Activated T-helper 17 cell treated with anti-CD3 and anti-CD28 coated beads, Interleukin-2, amount 50 U/mL, for 72 hours (primary cell): ENCODE results near the gene ZBTB48. TPM values are rescaled to one million over a fixed set of nuclear protein-coding genes. Genes with fewer than 3 reads are reported as not detected.

Experiments
- ATAC-seq: fragments of 150-1000 bp; cut with Tn5 transposase; replicated peaks from 2 replicates; pipeline ENCODE4 v1.10.0; 2021; ENCODE audit warnings: mild to moderate bottlenecking, moderate library complexity
- H3K27ac Mint-ChIP-seq: one replicate; pipeline ENCODE4 v1.8.0; 2022; ENCODE audit warnings: mixed read lengths
- H3K27me3 Mint-ChIP-seq: one replicate; pipeline ENCODE4 v1.8.0; 2022; ENCODE audit warnings: mixed read lengths
- H3K36me3 Mint-ChIP-seq: one replicate; pipeline ENCODE4 v1.8.0; 2022; ENCODE audit warnings: low read depth, mild to moderate bottlenecking, mixed read lengths
- H3K4me1 Mint-ChIP-seq: one replicate; pipeline ENCODE4 v1.8.0; 2022; ENCODE audit warnings: mixed read lengths
- H3K4me3 Mint-ChIP-seq: one replicate; pipeline ENCODE4 v1.8.0; 2022; ENCODE audit warnings: mild to moderate bottlenecking, mixed read lengths
- H3K9me3 Mint-ChIP-seq: one replicate; pipeline ENCODE4 v1.8.0; 2022; ENCODE audit warnings: mixed read lengths
- total RNA-seq, 2 donors: library from RNA; stranded (reverse); gene quantifications; one replicate each; pipeline ENCODE4 v1.2.3, GENCODE V29; 2022

The ZBTB48 gene
- total RNA-seq: 10 to 100 TPM; 22.0 to 28.5 TPM

DNA sequence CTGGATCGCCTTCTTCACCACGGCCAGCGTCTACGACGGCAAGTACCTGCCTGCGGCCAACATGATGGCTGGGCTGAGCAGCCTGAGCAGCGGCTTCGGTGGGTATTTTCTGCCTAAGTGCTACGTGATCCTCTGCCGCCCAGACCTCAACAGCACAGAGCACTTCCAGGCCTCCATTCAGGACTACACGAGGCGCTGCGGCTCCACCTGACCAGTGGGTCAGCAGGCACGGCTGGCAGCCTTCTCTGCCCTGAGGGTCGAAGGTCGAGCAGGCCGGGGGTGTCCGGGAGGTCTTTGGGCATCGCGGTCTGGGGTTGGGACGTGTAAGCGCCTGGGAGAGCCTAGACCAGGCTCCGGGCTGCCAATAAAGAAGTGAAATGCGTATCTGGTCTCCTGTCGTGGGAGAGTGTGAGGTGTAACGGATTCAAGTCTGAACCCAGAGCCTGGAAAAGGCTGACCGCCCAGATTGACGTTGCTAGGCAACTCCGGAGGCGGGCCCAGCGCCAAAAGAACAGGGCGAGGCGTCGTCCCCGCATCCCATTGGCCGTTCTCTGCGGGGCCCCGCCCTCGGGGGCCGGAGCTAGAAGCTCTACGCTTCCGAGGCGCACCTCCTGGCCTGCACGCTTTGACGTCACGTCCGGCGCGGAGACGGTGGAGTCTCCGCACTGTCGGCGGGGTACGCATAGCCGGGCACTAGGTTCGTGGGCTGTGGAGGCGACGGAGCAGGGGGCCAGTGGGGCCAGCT is at the start of gene ZBTB48:
ZBTB48 (plus strand) TSS at position 621 of the 745 bp plus-strand sequence. CDS start 616 bp downstream, outside the sequence.
- Mint-ChIP-seq H3K4me1 (peaks cover 10% of the 10 kb centered on the region), H3K36me3 (no peaks in the 10 kb centered on the region), H3K4me3 (peak within 1 kb of the TSS; percentile 91), H3K27ac (peak within 1 kb of the TSS; percentile 95), H3K27me3 (no peaks in the 10 kb centered on the region), H3K9me3 (no peaks in the 10 kb centered on the region)
- peak; percentile 99 for ATAC-seq

DNA sequence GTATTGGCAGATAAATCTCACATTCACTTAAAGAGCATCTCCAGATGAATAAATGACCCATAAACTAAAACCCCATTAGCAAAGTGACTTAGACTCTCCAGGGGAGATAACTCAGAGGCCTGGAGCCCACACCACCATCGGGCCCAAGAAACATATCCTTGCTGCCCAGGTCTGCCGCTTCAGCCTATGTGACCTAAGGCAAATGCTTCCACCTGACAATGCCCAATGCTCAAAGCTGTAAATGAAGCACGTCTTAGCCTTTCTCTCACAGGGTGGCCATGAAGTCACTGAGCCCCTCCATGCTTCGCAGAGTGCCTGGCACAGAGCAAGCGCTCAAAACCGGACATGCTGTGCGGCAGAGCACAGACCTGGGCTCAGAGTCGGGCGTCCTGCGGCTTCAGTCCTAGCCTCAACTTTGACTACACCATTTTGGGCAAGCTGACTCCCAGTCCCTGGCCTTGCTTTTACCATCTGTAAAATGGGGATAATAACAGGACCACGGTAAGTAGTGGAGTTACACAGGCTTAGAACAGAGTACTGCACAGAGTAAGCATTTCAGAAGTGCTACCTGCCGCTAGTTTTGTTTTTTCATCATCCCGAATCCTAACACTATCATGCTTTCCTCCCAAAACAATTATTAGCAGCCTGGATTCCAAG is 49.2 kb upstream of the ZBTB48 start:
- Mint-ChIP-seq H3K4me1 (peaks cover 4% of the 10 kb centered on the region), H3K27ac (no peak overlapping the region), H3K4me3 (no peak overlapping the region), H3K9me3 (no peaks in the 10 kb centered on the region), H3K36me3 (peaks cover 92% of the 10 kb centered on the region), H3K27me3 (no peaks in the 10 kb centered on the region)
- no peak for ATAC-seq

DNA sequence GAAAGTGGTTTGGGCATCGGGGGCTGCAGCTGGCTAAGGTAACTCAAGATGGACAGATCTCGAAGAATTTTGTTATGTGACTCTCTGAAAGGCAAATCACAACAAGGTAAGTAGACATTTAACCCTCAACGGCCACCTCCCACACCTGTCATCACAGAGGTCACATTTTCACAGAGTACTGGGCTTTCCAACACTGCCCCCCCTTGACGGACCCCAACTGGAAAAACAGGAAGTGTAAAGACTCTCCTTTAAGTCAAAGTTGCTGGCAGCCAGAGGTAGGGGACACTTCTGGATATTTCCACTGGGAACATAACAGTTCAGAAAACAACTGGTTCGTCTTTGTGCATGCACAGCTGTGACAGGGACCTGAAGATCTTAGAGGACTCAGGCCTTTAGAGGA is 47.8 kb upstream of the ZBTB48 start:
- Mint-ChIP-seq H3K27ac (no peak overlapping the region), H3K4me1 (peaks cover 4% of the 10 kb centered on the region), H3K27me3 (no peaks in the 10 kb centered on the region), H3K36me3 (peaks cover 92% of the 10 kb centered on the region), H3K9me3 (no peaks in the 10 kb centered on the region), H3K4me3 (no peak overlapping the region)
- no peak for ATAC-seq

DNA sequence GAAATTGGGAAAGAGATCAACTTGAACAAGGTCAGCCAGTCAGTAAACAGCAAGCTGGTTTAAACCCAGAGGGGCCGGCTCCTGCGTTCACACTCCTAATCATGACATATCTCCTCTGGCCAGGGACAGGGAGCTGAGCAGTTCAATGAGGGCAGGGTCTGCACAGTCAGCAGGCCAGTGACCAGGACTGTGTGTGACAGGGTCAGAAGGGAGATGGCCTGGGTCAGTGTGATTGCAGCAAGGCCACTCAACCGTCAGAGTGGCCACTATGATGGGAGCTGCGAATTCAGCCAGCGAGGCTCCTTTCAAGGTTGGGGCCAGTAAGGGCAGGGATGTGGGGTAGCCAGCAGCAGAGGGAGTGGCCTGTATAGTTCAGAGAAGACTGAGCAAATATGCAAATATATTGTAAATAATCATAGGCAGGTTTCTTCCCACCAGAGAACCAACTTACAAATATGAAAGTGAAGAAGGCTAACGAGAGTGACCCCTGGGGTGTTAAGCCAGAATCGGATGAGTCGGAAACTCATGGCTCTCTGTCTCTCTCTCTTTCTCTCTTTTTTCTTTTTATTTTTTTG is 45.5 kb upstream of the ZBTB48 start:
- no peak overlapping the region for H3K27ac Mint-ChIP-seq
- no peak overlapping the region for H3K4me3 Mint-ChIP-seq
- H3K36me3 Mint-ChIP-seq: peaks cover 91% of the 10 kb centered on the region
- H3K9me3 Mint-ChIP-seq: no peaks in the 10 kb centered on the region
- no peaks in the 10 kb centered on the region for H3K27me3 Mint-ChIP-seq
- H3K4me1 Mint-ChIP-seq: peaks cover 4% of the 10 kb centered on the region
- no peak for ATAC-seq

DNA sequence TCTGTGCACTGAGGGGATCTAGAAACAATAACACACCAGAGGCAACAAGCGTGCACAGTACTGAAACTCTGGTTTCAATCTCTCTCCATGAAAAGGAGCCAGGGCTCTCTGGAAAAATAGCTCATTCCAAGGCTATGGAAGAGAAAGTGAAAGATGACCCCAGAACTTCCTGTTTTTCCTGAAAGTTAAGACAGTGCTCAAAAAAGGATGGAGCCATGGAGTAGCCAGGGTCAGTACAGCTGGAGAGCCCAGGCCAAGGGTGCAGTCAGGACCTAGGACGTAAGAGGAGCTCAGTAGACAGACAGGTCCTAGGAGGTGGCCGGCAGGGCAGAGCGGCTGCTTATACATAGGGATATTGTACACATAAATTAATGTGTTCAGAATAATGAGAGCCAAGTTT is 44.6 kb upstream of the ZBTB48 start:
- no peaks in the 10 kb centered on the region for H3K27me3 Mint-ChIP-seq

DNA sequence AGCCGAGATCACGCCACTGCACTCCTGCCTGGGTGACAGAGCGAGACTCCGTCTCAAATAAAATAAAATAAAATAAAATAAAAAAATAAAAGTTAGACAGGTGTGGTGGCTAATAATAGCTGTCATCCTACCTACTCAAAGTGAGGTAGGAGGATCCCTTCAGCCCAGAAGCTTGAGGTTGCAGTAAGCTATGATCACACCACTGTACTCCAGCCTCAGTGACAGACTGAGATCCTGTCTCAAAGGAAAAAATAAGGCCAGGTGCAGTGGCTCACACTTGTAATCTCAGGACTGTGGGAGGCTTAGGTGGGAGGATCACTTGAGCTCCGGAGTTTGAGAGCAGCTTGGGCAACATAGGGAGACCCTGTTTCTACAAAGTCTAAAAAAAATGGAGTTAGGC is 43.5 kb upstream of the ZBTB48 start:
- ATAC-seq: no peak
- no peaks in the 10 kb centered on the region for H3K9me3 Mint-ChIP-seq
- no peaks in the 10 kb centered on the region for H3K27me3 Mint-ChIP-seq
- H3K27ac Mint-ChIP-seq: no peak overlapping the region
- H3K4me3 Mint-ChIP-seq: no peak overlapping the region
- peaks cover 4% of the 10 kb centered on the region for H3K4me1 Mint-ChIP-seq
- peaks cover 94% of the 10 kb centered on the region for H3K36me3 Mint-ChIP-seq

More for the DNA sequence above, 44.6 kb upstream of the ZBTB48 start:
- H3K4me3 Mint-ChIP-seq: no peak overlapping the region
- ATAC-seq: no peak
- no peaks in the 10 kb centered on the region for H3K9me3 Mint-ChIP-seq
- H3K36me3 Mint-ChIP-seq: peaks cover 94% of the 10 kb centered on the region
- H3K4me1 Mint-ChIP-seq: peaks cover 4% of the 10 kb centered on the region
- peak overlapping the region; percentile 57 for H3K27ac Mint-ChIP-seq

DNA sequence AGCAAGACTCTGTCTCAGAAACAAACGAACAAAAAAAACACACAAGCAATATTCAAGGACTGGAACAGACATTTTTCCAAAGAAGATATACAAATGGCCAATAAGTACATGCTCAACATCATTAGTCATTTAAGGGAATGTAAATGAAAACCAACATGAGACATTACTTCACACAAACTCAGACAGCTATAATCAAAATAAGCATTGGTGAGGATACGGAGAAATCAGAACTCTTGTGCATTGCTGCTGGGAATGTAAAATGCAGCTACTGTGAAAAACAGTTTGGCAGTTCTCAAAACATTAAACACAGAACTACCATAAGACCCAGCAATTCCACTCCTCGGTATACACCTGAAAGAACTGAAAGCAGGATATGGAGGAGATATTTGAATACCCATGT is 40.8 kb upstream of the ZBTB48 start:
- Mint-ChIP-seq H3K4me1 (peaks cover 4% of the 10 kb centered on the region), H3K27ac (no peak overlapping the region), H3K27me3 (no peaks in the 10 kb centered on the region), H3K4me3 (no peak overlapping the region), H3K9me3 (no peaks in the 10 kb centered on the region), H3K36me3 (peaks cover 95% of the 10 kb centered on the region)
- no peak for ATAC-seq

DNA sequence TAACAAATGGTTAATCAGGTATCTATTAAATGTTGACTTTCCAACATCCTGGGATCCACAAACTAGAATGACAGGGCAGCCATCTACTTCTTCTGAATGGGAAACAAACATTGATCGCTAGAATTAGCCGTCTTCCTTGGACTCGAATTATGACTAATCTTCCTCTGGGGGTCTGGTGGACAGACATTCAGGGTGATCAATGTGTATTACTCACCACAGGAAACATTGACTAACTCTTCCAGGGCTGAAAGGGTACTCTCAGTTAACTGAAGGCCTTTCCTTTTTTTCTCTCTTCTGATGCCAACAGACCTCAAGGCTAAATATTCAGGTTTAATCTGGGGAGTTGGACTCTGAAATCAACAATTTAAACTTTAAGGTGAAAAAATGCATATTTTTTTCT is 35.0 kb upstream of the ZBTB48 start:
- no peaks in the 10 kb centered on the region for H3K27me3 Mint-ChIP-seq
- H3K27ac Mint-ChIP-seq: peak overlapping the region; percentile 59
- H3K9me3 Mint-ChIP-seq: no peaks in the 10 kb centered on the region
- ATAC-seq: peak; percentile 92
- peak overlapping the region; percentile 54 for H3K4me3 Mint-ChIP-seq
- peaks cover 29% of the 10 kb centered on the region for H3K4me1 Mint-ChIP-seq
- peaks cover 97% of the 10 kb centered on the region for H3K36me3 Mint-ChIP-seq

DNA sequence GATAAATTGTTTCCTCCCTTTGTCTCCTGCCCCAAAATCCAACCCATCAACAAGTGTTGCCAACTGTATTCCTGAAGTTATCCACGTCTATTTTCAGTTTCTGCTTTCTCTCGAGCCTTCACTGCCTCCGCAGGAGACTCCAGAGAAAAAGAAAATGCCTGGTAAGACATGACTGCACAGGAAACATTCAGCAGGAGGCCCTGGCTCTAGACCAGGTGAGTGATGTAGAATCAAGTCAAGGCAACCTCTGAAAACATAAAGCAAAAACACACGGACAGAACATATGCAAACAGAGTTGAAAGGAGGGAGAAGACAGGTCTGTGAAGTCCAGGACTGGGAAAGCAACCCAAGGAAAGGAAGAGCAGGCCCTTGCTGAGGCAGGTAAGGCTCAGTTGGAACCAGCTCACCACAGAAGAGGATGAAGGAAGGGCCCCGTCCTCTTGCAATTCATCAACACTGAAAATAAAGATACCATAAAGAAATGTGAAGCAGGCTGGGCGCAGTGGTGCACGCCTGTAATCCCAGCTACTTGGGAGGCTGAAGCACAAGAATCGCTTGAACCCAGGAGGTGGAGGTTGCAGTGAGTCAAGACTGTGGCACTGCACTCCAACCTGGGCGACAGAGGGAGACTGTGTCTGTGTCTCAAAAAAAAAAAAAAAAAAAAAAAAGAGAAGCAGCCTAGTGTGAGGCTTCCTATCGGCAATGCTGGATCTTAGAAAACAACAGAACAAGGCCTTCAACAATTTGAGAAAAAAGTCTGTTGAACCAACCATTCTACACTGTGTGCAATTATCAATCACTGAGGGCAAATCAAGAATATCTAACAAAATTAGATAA is 34.3 kb upstream of the ZBTB48 start:
- peak; percentile 53 for ATAC-seq
- no peaks in the 10 kb centered on the region for H3K9me3 Mint-ChIP-seq
- peaks cover 29% of the 10 kb centered on the region for H3K4me1 Mint-ChIP-seq
- H3K4me3 Mint-ChIP-seq: peak overlapping the region; percentile 54
- H3K27me3 Mint-ChIP-seq: no peaks in the 10 kb centered on the region
- H3K27ac Mint-ChIP-seq: peak overlapping the region; percentile 59
- peaks cover 99% of the 10 kb centered on the region for H3K36me3 Mint-ChIP-seq

DNA sequence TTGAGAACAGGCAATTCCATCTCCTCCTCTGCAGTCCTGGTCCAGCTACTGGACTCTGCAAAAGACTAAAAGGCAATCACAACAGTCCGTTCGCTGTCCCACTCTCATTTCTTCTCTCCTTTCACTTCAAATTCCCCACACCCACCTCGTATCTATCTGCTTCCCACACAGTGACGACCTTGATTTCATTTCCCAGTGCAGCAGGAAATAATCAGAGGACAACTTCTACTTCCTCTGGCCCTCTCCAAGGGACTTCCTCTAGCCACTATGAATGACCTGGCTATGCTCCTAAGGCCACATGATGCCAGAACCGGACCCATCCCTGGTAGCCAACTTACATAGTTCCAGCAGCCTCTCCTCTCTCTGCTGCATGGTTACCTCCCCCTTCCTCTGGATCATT is 33.5 kb upstream of the ZBTB48 start:
- Mint-ChIP-seq H3K4me3 (peak overlapping the region; percentile 54), H3K4me1 (peaks cover 29% of the 10 kb centered on the region), H3K27me3 (no peaks in the 10 kb centered on the region), H3K27ac (peak overlapping the region; percentile 59), H3K36me3 (peaks cover 98% of the 10 kb centered on the region), H3K9me3 (no peaks in the 10 kb centered on the region)
- no peak for ATAC-seq

DNA sequence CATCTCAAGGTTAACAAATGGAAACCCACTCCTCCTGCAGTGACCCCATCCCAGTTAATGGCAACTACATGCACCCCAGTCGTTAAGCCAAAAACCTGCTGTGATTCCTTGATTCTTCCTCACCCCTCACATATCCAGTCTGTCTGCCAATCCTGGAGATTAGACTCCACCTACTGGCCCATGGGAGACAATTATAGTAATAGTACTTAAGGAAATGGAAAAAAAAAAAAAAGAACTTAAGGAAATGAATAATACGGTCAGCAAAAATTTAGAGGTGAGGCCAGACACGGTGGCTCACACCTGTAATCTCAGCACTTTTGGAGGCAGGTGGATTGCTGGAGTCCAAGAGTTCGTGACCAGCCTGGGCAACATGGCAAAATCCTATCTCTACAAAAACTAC is 32.5 kb upstream of the ZBTB48 start:
- H3K27ac Mint-ChIP-seq: peak overlapping the region; percentile 59
- peak overlapping the region; percentile 54 for H3K4me3 Mint-ChIP-seq
- no peaks in the 10 kb centered on the region for H3K27me3 Mint-ChIP-seq
- H3K9me3 Mint-ChIP-seq: no peaks in the 10 kb centered on the region
- no peak for ATAC-seq
- peaks cover 95% of the 10 kb centered on the region for H3K36me3 Mint-ChIP-seq
- peaks cover 29% of the 10 kb centered on the region for H3K4me1 Mint-ChIP-seq

DNA sequence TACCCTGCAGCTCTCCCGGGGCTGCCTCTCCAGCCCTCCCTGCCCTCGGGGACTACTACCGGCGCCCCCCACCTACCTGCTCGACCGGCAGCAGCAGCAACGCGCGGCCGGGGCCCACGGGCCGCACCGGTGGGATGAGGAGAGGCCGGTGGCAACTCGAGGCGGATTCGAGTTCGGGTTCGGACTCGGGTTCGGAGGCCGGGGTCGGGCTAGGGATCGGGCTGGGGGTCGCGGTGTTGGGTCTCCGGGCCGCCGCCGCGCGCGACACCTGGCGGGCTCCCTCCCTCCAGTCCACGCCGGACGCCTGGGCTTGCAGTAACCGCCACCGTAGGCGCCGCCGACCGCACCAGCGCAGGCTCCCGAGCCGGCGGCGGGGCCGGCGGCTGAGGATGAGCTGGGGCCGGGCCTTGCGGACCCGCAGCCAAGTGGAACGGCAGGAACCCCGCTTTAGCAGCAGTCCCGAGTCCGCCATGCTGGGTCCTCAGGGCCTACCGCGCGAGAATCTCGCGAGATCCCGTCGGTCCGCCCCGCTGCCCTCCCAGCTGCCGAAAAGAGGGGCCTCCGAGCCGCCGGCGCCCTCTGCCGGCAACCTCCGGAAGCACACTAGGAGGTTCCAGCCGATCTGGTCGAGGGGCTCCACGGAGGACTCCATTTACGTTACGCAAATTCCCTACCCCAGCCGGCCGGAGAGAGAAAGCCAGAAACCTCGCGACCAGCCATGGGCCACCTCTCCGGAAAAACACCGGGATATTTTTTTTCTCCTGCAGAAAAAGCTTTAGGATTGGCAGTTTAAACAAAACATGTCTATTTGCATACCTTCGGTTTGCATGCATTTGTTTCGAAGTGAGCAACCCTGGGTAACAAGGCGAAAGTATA is 25.5 kb upstream of the ZBTB48 start, which contains the start of gene NOL9:
NOL9 (minus strand) TSS at position 483 of the 876 bp plus-strand sequence; CDS start at position 472, 11 bp downstream.
- Mint-ChIP-seq H3K36me3 (peaks cover 36% of the 10 kb centered on the region), H3K27me3 (no peaks in the 10 kb centered on the region), H3K9me3 (no peaks in the 10 kb centered on the region), H3K27ac (peak within 1 kb of the TSS; percentile 86), H3K4me1 (peaks cover 3% of the 10 kb centered on the region), H3K4me3 (peak within 1 kb of the TSS; percentile 78)
- ATAC-seq: peak; percentile 99

DNA sequence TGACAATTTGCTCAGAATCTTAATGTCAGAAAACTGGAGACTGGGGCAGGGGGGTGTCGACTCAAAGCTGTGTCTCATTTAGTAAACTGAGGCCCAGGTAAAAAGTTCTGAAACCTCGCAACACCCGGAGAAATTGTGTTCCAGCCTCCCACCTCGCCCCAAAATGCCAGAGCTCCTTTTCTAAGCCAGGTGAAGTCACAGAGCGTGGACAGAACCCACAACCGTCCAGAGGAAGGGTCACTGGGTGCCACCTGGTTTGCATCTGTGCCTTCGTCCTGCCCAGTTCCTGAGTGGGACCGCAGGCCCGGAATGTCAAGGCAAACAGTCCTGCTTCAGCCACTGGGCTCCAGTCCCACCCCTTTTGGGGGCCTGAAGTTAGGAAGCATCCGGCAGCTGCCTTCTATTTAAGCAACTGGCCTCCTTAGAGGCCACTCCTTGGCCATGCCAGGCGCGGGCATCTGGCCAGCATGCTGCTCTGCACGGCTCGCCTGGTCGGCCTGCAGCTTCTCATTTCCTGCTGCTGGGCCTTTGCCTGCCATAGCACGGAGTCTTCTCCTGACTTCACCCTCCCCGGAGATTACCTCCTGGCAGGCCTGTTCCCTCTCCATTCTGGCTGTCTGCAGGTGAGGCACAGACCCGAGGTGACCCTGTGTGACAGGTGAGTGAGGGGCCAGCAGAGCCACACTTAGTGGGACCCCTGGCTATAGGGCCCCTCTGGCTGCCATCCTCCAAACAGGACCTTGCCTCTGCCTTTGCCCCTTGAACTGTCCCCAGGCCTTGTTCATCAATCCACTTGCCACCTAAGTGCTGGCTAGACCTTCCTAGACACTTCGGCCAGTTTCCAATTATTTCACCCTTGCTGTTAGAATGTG is 24.7 kb upstream of the ZBTB48 start, which contains the start of gene TAS1R1:
TAS1R1 (plus strand) TSS at position 401 of the 872 bp plus-strand sequence; CDS start at position 468, 67 bp downstream.
- no peaks in the 10 kb centered on the region for H3K9me3 Mint-ChIP-seq
- no peak for ATAC-seq
- no peak within 1 kb of the TSS for H3K27ac Mint-ChIP-seq
- peaks cover 27% of the 10 kb centered on the region for H3K36me3 Mint-ChIP-seq
- peaks cover 3% of the 10 kb centered on the region for H3K4me1 Mint-ChIP-seq
- peak within 1 kb of the TSS; percentile 66 for H3K4me3 Mint-ChIP-seq
- H3K27me3 Mint-ChIP-seq: no peaks in the 10 kb centered on the region
